GM19035 (cell line): ENCODE results near the gene MADD.
A peak's percentile ranks its signal among the peaks of the same experiment; 100 is the strongest.

Experiments used
- ATAC-seq: cut with Tn5 transposase; IDR thresholded peaks from one replicate; pipeline ENCODE4 v1.9.1; 2021; ENCODE audit not compliant: unreplicated experiment

The MADD gene

GRCh38 chr11:47269829-47270305, at the start of gene MADD:
Gene MADD, plus strand, starts transcription at chr11:47270133.
- ATAC-seq: peak; percentile 75

- no peak for ATAC-seq
Observed at GRCh38 chr11:47220401-47220821, 49.5 kb upstream of the MADD start.

- ATAC-seq: no peak
Observed at GRCh38 chr11:47222696-47223095, 47.2 kb upstream of the MADD start.

GRCh38 chr11:47225552-47226400, 44.2 kb upstream of the MADD start:
- ATAC-seq: peak; percentile 72

- ATAC-seq: no peak
Observed at GRCh38 chr11:47229161-47229560, 40.8 kb upstream of the MADD start.

GRCh38 chr11:47233051-47233450, 36.9 kb upstream of the MADD start:
- no peak for ATAC-seq

GRCh38 chr11:47233989-47234668, 35.8 kb upstream of the MADD start:
- ATAC-seq: no peak

- no peak for ATAC-seq
Observed at GRCh38 chr11:47234669-47235100, 35.2 kb upstream of the MADD start.

GRCh38 chr11:47235163-47235562, 34.8 kb upstream of the MADD start:
- no peak for ATAC-seq

- no peak for ATAC-seq
Observed at GRCh38 chr11:47236482-47236881, 33.5 kb upstream of the MADD start.

- ATAC-seq: no peak
Observed at GRCh38 chr11:47239852-47240251, 30.1 kb upstream of the MADD start.

- ATAC-seq: no peak
Observed at GRCh38 chr11:47241841-47242301, 28.1 kb upstream of the MADD start.

GRCh38 chr11:47242596-47243192, 27.2 kb upstream of the MADD start:
- no peak for ATAC-seq

- ATAC-seq: no peak
Observed at GRCh38 chr11:47243454-47243853, 26.5 kb upstream of the MADD start.

- ATAC-seq: no peak
Observed at GRCh38 chr11:47244448-47245350, 25.2 kb upstream of the MADD start.

GRCh38 chr11:47245611-47246357, 24.1 kb upstream of the MADD start:
- no peak for ATAC-seq

- ATAC-seq: no peak
Observed at GRCh38 chr11:47247502-47247901, 22.4 kb upstream of the MADD start.

GRCh38 chr11:47248304-47248663, 21.6 kb upstream of the MADD start:
- ATAC-seq: peak; percentile 21

- peak; percentile 93 for ATAC-seq
Observed at GRCh38 chr11:47248664-47249377, 21.1 kb upstream of the MADD start, which contains the start of gene ACP2. Gene ACP2, minus strand, starts transcription at chr11:47248814. Its CDS starts 25 bp downstream, at chr11:47248789.
